GM23338 (cell line): ENCODE measurements around the gene AGAP2. TPM values are rescaled to one million over a fixed set of nuclear protein-coding genes. Genes with fewer than 3 reads are reported as not detected.

Source experiments
- microRNA-seq: library from miRNA; unstranded; fragments of <30 nt; microRNA quantifications from one replicate; pipeline ENCODE4, GENCODE V29; 2017
- polyA plus RNA-seq: library from polyadenylated mRNA; unstranded; fragments of >200 nt; fragmentation: Nextera tagmentation; extraction: Ambion mirVana; gene quantifications from 2 replicates; pipeline ENCODE4 v1.2.1, GENCODE V29; 2016
- total RNA-seq: library from RNA; depleted of rRNA; stranded (reverse); fragments of >200 nt; shearing (Covaris generic); gene quantifications from 2 replicates; pipeline ENCODE4 v1.2.3, GENCODE V29; 2014; rRNA removed

AGAP2 gene
- total and polyA plus RNA-seq, 2 experiments from 2014 or later, result 0.36 to 1.3 TPM

Small RNAs within 50 kb of the gene (microRNA-seq; reads per million reads assigned to microRNA genes)
- gene MIR6759, result not detected

Other genes with a start within 250 kb of the AGAP2 start
- 3.9 and 4.1 TPM in 2 replicates for gene DDIT3, start 218.2 kb downstream of the AGAP2 start, total RNA-seq
- 11.7 and 12.5 TPM in 2 replicates for gene DDIT3, start 218.2 kb downstream of the AGAP2 start, polyA plus RNA-seq
- gene MBD6, start 215.9 kb downstream of the AGAP2 start, total RNA-seq, result 12.5 and 16.9 TPM in 2 replicates
- gene MBD6, start 215.9 kb downstream of the AGAP2 start, polyA plus RNA-seq, result 17.1 and 18.3 TPM in 2 replicates
- gene DCTN2, start 191.6 kb downstream of the AGAP2 start, total RNA-seq, result 134 and 157 TPM in 2 replicates
- 56.1 and 62.3 TPM in 2 replicates for gene DCTN2, start 191.6 kb downstream of the AGAP2 start, polyA plus RNA-seq
- gene KIF5A, start 188.7 kb downstream of the AGAP2 start, total RNA-seq, result 16.5 and 21.3 TPM in 2 replicates
- gene KIF5A, start 188.7 kb downstream of the AGAP2 start, polyA plus RNA-seq, result 9.1 and 11.1 TPM in 2 replicates
- gene PIP4K2C, start 147.6 kb downstream of the AGAP2 start, total RNA-seq, result 26.4 and 30.6 TPM in 2 replicates
- gene PIP4K2C, start 147.6 kb downstream of the AGAP2 start, polyA plus RNA-seq, result 10.5 and 10.8 TPM in 2 replicates
- 37.8 and 46.6 TPM in 2 replicates for gene DTX3, start 133.9 kb downstream of the AGAP2 start, total RNA-seq
- 16.7 and 22.8 TPM in 2 replicates for gene DTX3, start 133.9 kb downstream of the AGAP2 start, polyA plus RNA-seq
- gene ARHGEF25, start 127.3 kb downstream of the AGAP2 start, total RNA-seq, result 9.9 and 10.2 TPM in 2 replicates
- 0.53 TPM in 1 of 2 replicates, not detected in the other for gene ARHGEF25, start 127.3 kb downstream of the AGAP2 start, polyA plus RNA-seq
- gene B4GALNT1, start 105.5 kb downstream of the AGAP2 start, total RNA-seq, result 2.4 and 2.8 TPM in 2 replicates
- gene B4GALNT1, start 105.5 kb downstream of the AGAP2 start, polyA plus RNA-seq, result 1.3 and 1.4 TPM in 2 replicates
- gene OS9, start 44.6 kb downstream of the AGAP2 start, total RNA-seq, result 66.1 and 79.7 TPM in 2 replicates
- gene OS9, start 44.6 kb downstream of the AGAP2 start, polyA plus RNA-seq, result 27.5 and 29.3 TPM in 2 replicates
- 15.6 and 32.9 TPM in 2 replicates for gene TSPAN31, start 6.3 kb upstream of the AGAP2 start, total RNA-seq
- 12.9 and 15.5 TPM in 2 replicates for gene TSPAN31, start 6.3 kb upstream of the AGAP2 start, polyA plus RNA-seq
- gene CDK4, start 13.6 kb upstream of the AGAP2 start, total RNA-seq, result 198 and 214 TPM in 2 replicates
- gene CDK4, start 13.6 kb upstream of the AGAP2 start, polyA plus RNA-seq, result 105 and 108 TPM in 2 replicates
- gene MARCHF9, start 16.4 kb upstream of the AGAP2 start, total RNA-seq, result 2.9 and 3.5 TPM in 2 replicates
- 3.1 and 3.3 TPM in 2 replicates for gene MARCHF9, start 16.4 kb upstream of the AGAP2 start, polyA plus RNA-seq
- 2.7 and 6.8 TPM in 2 replicates for gene CYP27B1, start 28.3 kb upstream of the AGAP2 start, total RNA-seq
- gene CYP27B1, start 28.3 kb upstream of the AGAP2 start, polyA plus RNA-seq, result 0.83 and 1.1 TPM in 2 replicates
- gene METTL1, start 33.4 kb upstream of the AGAP2 start, total RNA-seq, result 12.2 and 18.9 TPM in 2 replicates
- 39.5 and 47.0 TPM in 2 replicates for gene METTL1, start 33.4 kb upstream of the AGAP2 start, polyA plus RNA-seq
- 3.0 and 5.3 TPM in 2 replicates for gene EEF1AKMT3, start 33.9 kb upstream of the AGAP2 start, total RNA-seq
- 1.3 and 1.7 TPM in 2 replicates for gene EEF1AKMT3, start 33.9 kb upstream of the AGAP2 start, polyA plus RNA-seq
- 29.5 and 30.9 TPM in 2 replicates for gene TSFM, start 44.0 kb upstream of the AGAP2 start, total RNA-seq
- gene TSFM, start 44.0 kb upstream of the AGAP2 start, polyA plus RNA-seq, result 41.7 and 43.1 TPM in 2 replicates
- 0.12 and 0.17 TPM in 2 replicates for gene AVIL, start 80.0 kb upstream of the AGAP2 start, total RNA-seq
- 0.59 and 1.3 TPM in 2 replicates for gene AVIL, start 80.0 kb upstream of the AGAP2 start, polyA plus RNA-seq
- gene CTDSP2, start 108.0 kb upstream of the AGAP2 start, total RNA-seq, result 66.3 and 81.9 TPM in 2 replicates
- 20.8 and 22.8 TPM in 2 replicates for gene CTDSP2, start 108.0 kb upstream of the AGAP2 start, polyA plus RNA-seq
- gene ATP23, start 202.8 kb upstream of the AGAP2 start, total RNA-seq, result 14.7 and 22.4 TPM in 2 replicates
- 21.0 and 22.1 TPM in 2 replicates for gene ATP23, start 202.8 kb upstream of the AGAP2 start, polyA plus RNA-seq